ENCODE data around the gene JAK1. TPM values are rescaled to one million over a fixed set of nuclear protein-coding genes. Genes with fewer than 3 reads are reported as not detected.

Gene JAK1
- total and polyA plus RNA-seq, 10 of the 15 experiments (the other 5 are each of a cell fraction or from before 2014, with no cell fraction given), result 9.6 to 45.5 (median 35.7) TPM

GRCh38 chr1:65003316-65003664 lies 36.9 kb upstream of the JAK1 start (continued):
- no peak for TF ChIP-seq E4F1 (IDR thresholded peaks at IDR 0.05; ENCODE audit: borderline replicate concordance, partially characterized antibody)
- no peak for TF ChIP-seq ASH2L (IDR thresholded peaks at IDR 0.05; ENCODE audit: borderline replicate concordance, low read depth)
- TF ChIP-seq NKRF (conservative IDR thresholded peaks at IDR 0.05), result no peak
- no peak for TF ChIP-seq ATF3 (IDR thresholded peaks at IDR 0.05; ENCODE audit: borderline replicate concordance, extremely low read depth, low read depth, low read length)
- no peak for TF ChIP-seq LARP7 (IDR thresholded peaks at IDR 0.05)

GRCh38 chr1:65002508-65003315 lies 36.4 kb upstream of the JAK1 start:
- WGBS (ENCODE audit: insufficient coverage, insufficient replicate concordance, low lambda C conversion rate, missing lambda C conversion rate), result 4% methylated on average over 64 of the region's 72 CpGs
- Histone ChIP-seq H3K4me2 (ENCODE audit: control insufficient read depth, insufficient read depth) (peak overlapping the region; percentile 97), H3K4me1 (ENCODE audit: control insufficient read depth, insufficient read depth, low read length) (peaks cover 15% of the 10 kb centered on the region), H2AFZ (ENCODE audit: control insufficient read depth, low read depth, low read length) (peak overlapping the region; percentile 28; the same call in 1 of the 2 replicates), H3K27ac (ENCODE audit: control insufficient read depth, insufficient read depth) (no peak overlapping the region), H3K79me2 (ENCODE audit: control insufficient read depth, insufficient read depth, low read length) (no peaks in the 10 kb centered on the region), H3K27me3 (replicated peaks in 1 of 2; ENCODE audit: control insufficient read depth in 2 of 2, insufficient read depth in 2 of 2, low read length in 1 of 2) (peaks cover 4 to 22% of the 10 kb centered on the region in 2 experiments), H3K9ac (ENCODE audit: control insufficient read depth, insufficient read depth, low read length) (no peak overlapping the region), H3K9me3 (replicated peaks; ENCODE audit: control insufficient read depth, insufficient read depth, low read length) (peaks cover 2% of the 10 kb centered on the region; the same call in 2 of the 3 replicates), H3K36me3 (ENCODE audit: control insufficient read depth in 2 of 2, insufficient read depth in 2 of 2, low read length in 1 of 2) (no peaks in the 10 kb centered on the region), H4K20me1 (ENCODE audit: control insufficient read depth, insufficient read depth) (no peaks in the 10 kb centered on the region), H3K4me3 (peak overlapping the region; percentile 51)
- SMC1A ChIA-PET (ENCODE audit: uncharacterized antibody, unreplicated experiment), result interaction anchor here (1.2 kb wide), 1 partner anchor 42 kb away, joined by 3 read pairs; no protein-coding TSS in a partner anchor
- POLR2A ChIA-PET, result no interaction called here
- CTCF ChIA-PET, result no interaction called here
- no peak for DNase-seq (ENCODE audit: low read depth, low spot score)
- intact Hi-C loops (cut with micrococcal nuclease; ENCODE audit: unreplicated experiment), result loop anchor here (5.0 kb wide), 1 partner anchor 735 kb away; no protein-coding TSS in a partner anchor
- no TSS peak for BruUV-seq (replicated peaks)
- RAD21 ChIA-PET (ENCODE audit: unreplicated experiment), result no interaction called here
- in situ Hi-C loops (cut with MboI), result no loop called here
- no peak for FAIRE-seq
- peak; percentile 91 for ATAC-seq
- peak; percentile 15; the same call in 1 of the 2 replicates for TF ChIP-seq CREB1 (IDR thresholded peaks at IDR 0.05; ENCODE audit: low read depth)
- no peak for TF ChIP-seq ETV6 (conservative IDR thresholded peaks at IDR 0.05 in 1 of 2, IDR thresholded peaks at IDR 0.05 in 1 of 2; ENCODE audit: borderline replicate concordance in 1 of 2, low read depth in 1 of 2)
- TF ChIP-seq RFX5 (IDR thresholded peaks at IDR 0.05; ENCODE audit: low read depth, low read length), result no peak
- TF ChIP-seq EGR1 (IDR thresholded peaks at IDR 0.05; ENCODE audit: borderline replicate concordance in 1 of 2, low read depth in 2 of 2, low read length in 2 of 2), result 0 out of 3 replicates have a peak, but pooled peaks of 1 of the 2 experiments have one; percentile 13
- TF ChIP-seq EED (IDR thresholded peaks at IDR 0.05; ENCODE audit: low read depth), result peak; percentile 59
- no peak for TF ChIP-seq KDM1A (IDR thresholded peaks at IDR 0.05; ENCODE audit: borderline replicate concordance)
- TF ChIP-seq RBBP5 (conservative IDR thresholded peaks at IDR 0.05), result no peak
- no peak for TF ChIP-seq STAT1 (conservative IDR thresholded peaks at IDR 0.05)
- TF ChIP-seq E4F1 (IDR thresholded peaks at IDR 0.05; ENCODE audit: borderline replicate concordance, partially characterized antibody), result no peak
- TF ChIP-seq PAX5 (IDR thresholded peaks at IDR 0.05; ENCODE audit: borderline replicate concordance, low read depth, low read length), result no peak
